ENCODE results near the gene FBXW7. TPM values are rescaled to one million over a fixed set of nuclear protein-coding genes. Genes with fewer than 3 reads are reported as not detected.

FBXW7 gene
- polyA plus RNA-seq, 2 of the 4 experiments (the other 2 are of a cell fraction): 7.2 to 12.5 TPM

GRCh38 chr4:152289941-152290340 is 246.0 kb downstream of the FBXW7 start:
- no peaks in the 10 kb centered on the region for H3K4me1 ChIP-seq
- DNase-seq (ENCODE audit: low read depth in 1 of 2, low spot score in 1 of 2) (no peak), ATAC-seq (no peak), FAIRE-seq (no peak)
- POLR2A ChIA-PET: no interaction called here
- no peak overlapping the region for H3K4me2 ChIP-seq
- no peak overlapping the region for H3K27ac ChIP-seq
- no peak for TF ChIP-seq CTCF (IDR thresholded peaks at IDR 0.05)
- TF ChIP-seq BCL3 (IDR thresholded peaks at IDR 0.05): no peak
- no peak for TF ChIP-seq RAD21 (conservative IDR thresholded peaks at IDR 0.05 in 1 of 2, IDR thresholded peaks at IDR 0.05 in 1 of 2)
- TF ChIP-seq HMGXB4 (CRISPR knock-in tag; IDR thresholded peaks at IDR 0.05; ENCODE audit: borderline replicate concordance): no peak
- WGBS (ENCODE audit: missing lambda C conversion rate): 52% methylated on average over 4 of the region's 4 CpGs
- H3K9me3 ChIP-seq: no peaks in the 10 kb centered on the region
- CTCF ChIA-PET: no interaction called here
- H3K4me3 ChIP-seq: no peak overlapping the region

GRCh38 chr4:152289541-152289940 is 246.4 kb downstream of the FBXW7 start:
- POLR2A ChIA-PET: no interaction called here
- TF ChIP-seq NFE2L2 (conservative IDR thresholded peaks at IDR 0.05; ENCODE audit: low read length) (no peak), NPAS2 (CRISPR knock-in tag; IDR thresholded peaks at IDR 0.05; ENCODE audit: borderline replicate concordance) (no peak), ZNF302 (CRISPR knock-in tag; IDR thresholded peaks at IDR 0.05) (no peak), CBX8 (IDR thresholded peaks at IDR 0.05) (no peak), BHLHE40 (IDR thresholded peaks at IDR 0.05; ENCODE audit: low read depth, low read length) (no peak), POLR2A (IDR thresholded peaks at IDR 0.05; ENCODE audit: low read length) (no peak), CTCF (IDR thresholded peaks at IDR 0.05) (no peak), RFX5 (IDR thresholded peaks at IDR 0.05) (no peak)
- no peak for FAIRE-seq

GRCh38 chr4:152283801-152284470 is 252.0 kb downstream of the FBXW7 start:
- ChIA-PET CTCF (no interaction called here), POLR2A (no interaction called here)
- Histone ChIP-seq H3K27ac (no peak overlapping the region), H3K4me2 (no peak overlapping the region), H3K9me3 (no peaks in the 10 kb centered on the region), H3K4me3 (no peak overlapping the region), H3K4me1 (no peaks in the 10 kb centered on the region)
- FAIRE-seq (no peak), ATAC-seq (no peak), DNase-seq (ENCODE audit: low read depth in 1 of 2, low spot score in 1 of 2) (no peak)
- WGBS (ENCODE audit: missing lambda C conversion rate): 47% methylated on average over 2 of the region's 2 CpGs
- TF ChIP-seq RNF2 (IDR thresholded peaks at IDR 0.05; ENCODE audit: borderline replicate concordance, low read depth) (no peak), RARB (CRISPR knock-in tag; IDR thresholded peaks at IDR 0.05) (no peak), CBX2 (IDR thresholded peaks at IDR 0.05; ENCODE audit: borderline replicate concordance, low read depth) (no peak), SREBF2 (IDR thresholded peaks at IDR 0.05) (no peak), KDM1A (IDR thresholded peaks at IDR 0.05; ENCODE audit: low read depth) (no peak), ZC3H11A (IDR thresholded peaks at IDR 0.05) (no peak), HES2 (IDR thresholded peaks at IDR 0.05) (no peak), PHF8 (IDR thresholded peaks at IDR 0.05; ENCODE audit: borderline replicate concordance, low read depth) (no peak), TFCP2L1 (CRISPR knock-in tag; IDR thresholded peaks at IDR 0.05) (no peak), ELK1 (IDR thresholded peaks at IDR 0.05; ENCODE audit: low read depth, low read length) (no peak), FOXS1 (CRISPR knock-in tag; IDR thresholded peaks at IDR 0.05) (no peak), HOXB5 (CRISPR knock-in tag; IDR thresholded peaks at IDR 0.05) (no peak), HDAC2 (IDR thresholded peaks at IDR 0.05) (no peak), BHLHE40 (IDR thresholded peaks at IDR 0.05; ENCODE audit: low read depth, low read length) (no peak), KDM5A (IDR thresholded peaks at IDR 0.05) (no peak), CEBPB (IDR thresholded peaks at IDR 0.05) (no peak)

More at GRCh38 chr4:152289541-152289940, 246.4 kb downstream of the FBXW7 start:
- no peak for ATAC-seq
- Histone ChIP-seq H3K4me2 (no peak overlapping the region), H3K4me1 (no peaks in the 10 kb centered on the region), H3K4me3 (no peak overlapping the region), H3K9me3 (no peaks in the 10 kb centered on the region), H3K27ac (no peak overlapping the region)
- DNase-seq (ENCODE audit: low read depth in 1 of 2, low spot score in 1 of 2): no peak
- 70% methylated on average over 3 of the region's 3 CpGs for WGBS (ENCODE audit: missing lambda C conversion rate)
- CTCF ChIA-PET: no interaction called here

Data from A549 (cell line).